Measurements from ENCODE around the gene FARSA. TPM values are rescaled to one million over a fixed set of nuclear protein-coding genes. Genes with fewer than 3 reads are reported as not detected.

FARSA gene
- total and polyA plus RNA-seq, 2 of the 13 experiments (the other 11 are each of a cell fraction or from before 2014, with no cell fraction given): 25.9 to 72.0 TPM

GRCh38 chr19:12937093-12937926, 3.8 kb upstream of the FARSA start (continued):
- TF ChIP-seq ZNF274 (CRISPR knock-in tag; IDR thresholded peaks at IDR 0.05) (peak; percentile 15; the same call in 1 of the 2 replicates), SMAD9 (CRISPR knock-in tag; IDR thresholded peaks at IDR 0.05) (no peak), ZBTB38 (CRISPR knock-in tag; IDR thresholded peaks at IDR 0.05) (0 out of 2 replicates have a peak, but pooled peaks have one; percentile 19), MAFG (CRISPR knock-in tag; IDR thresholded peaks at IDR 0.05) (no peak), ZFP82 (CRISPR knock-in tag; IDR thresholded peaks at IDR 0.05; ENCODE audit: borderline replicate concordance) (peak; percentile 69), ZNF746 (CRISPR knock-in tag; IDR thresholded peaks at IDR 0.05) (peak; percentile 25; the same call in 1 of the 2 replicates), TFE3 (CRISPR knock-in tag; IDR thresholded peaks at IDR 0.05) (0 out of 2 replicates have a peak, but pooled peaks have one; percentile 18), REL (CRISPR knock-in tag; conservative IDR thresholded peaks at IDR 0.05) (0 out of 2 replicates have a peak, but pooled peaks have one; percentile 34), ZNF17 (CRISPR knock-in tag; IDR thresholded peaks at IDR 0.05) (0 out of 2 replicates have a peak, but pooled peaks have one; percentile 1), NFYC (CRISPR knock-in tag; IDR thresholded peaks at IDR 0.05) (0 out of 2 replicates have a peak, but pooled peaks have one; percentile 12), GFI1 (CRISPR knock-in tag; IDR thresholded peaks at IDR 0.05; ENCODE audit: borderline replicate concordance) (peak; percentile 27; the same call in 1 of the 2 replicates), NFATC3 (CRISPR knock-in tag; IDR thresholded peaks at IDR 0.05) (no peak), ARNTL (CRISPR knock-in tag; IDR thresholded peaks at IDR 0.05) (0 out of 2 replicates have a peak, but pooled peaks have one; percentile 32), ZNF747 (CRISPR knock-in tag; IDR thresholded peaks at IDR 0.05; ENCODE audit: borderline replicate concordance) (0 out of 2 replicates have a peak, but pooled peaks have one; percentile 1), ZNF710 (CRISPR knock-in tag; IDR thresholded peaks at IDR 0.05; ENCODE audit: borderline replicate concordance) (peak; percentile 72; the same call in 1 of the 2 replicates), FLYWCH1 (CRISPR knock-in tag; IDR thresholded peaks at IDR 0.05) (no peak), ZNF564 (CRISPR knock-in tag; IDR thresholded peaks at IDR 0.05) (0 out of 2 replicates have a peak, but pooled peaks have one; percentile 19), PATZ1 (CRISPR knock-in tag; IDR thresholded peaks at IDR 0.05) (peak; percentile 29; the same call in 1 of the 2 replicates), ZBTB7A (CRISPR knock-in tag; IDR thresholded peaks at IDR 0.05) (peak; percentile 39; the same call in 1 of the 2 replicates), ZNF33B (CRISPR knock-in tag; IDR thresholded peaks at IDR 0.05) (no peak), PHF21A (CRISPR knock-in tag; IDR thresholded peaks at IDR 0.05) (0 out of 2 replicates have a peak, but pooled peaks have one; percentile 5)

All from HepG2 (cell line).